Lung microvascular endothelial cell (primary cell): ENCODE measurements around the gene PLAC9. TPM values are rescaled to one million over a fixed set of nuclear protein-coding genes. Genes with fewer than 3 reads are reported as not detected.

Experiments used
- DNase-seq, 2 donors: peaks; one replicate each; pipeline versions ENCODE4 v3.0.0 to v3.0.0-alpha.2; 2010; ENCODE audit warnings: low read depth in 2 of 2
- total RNA-seq: library from RNA; depleted of rRNA; stranded (reverse); fragments of >200 nt; gene quantifications from 2 replicates; pipeline ENCODE4 v1.2.1, GENCODE V29; 2014

Gene PLAC9
- total RNA-seq, 1 donor from 2014 or later: 0.40 TPM

DNA sequence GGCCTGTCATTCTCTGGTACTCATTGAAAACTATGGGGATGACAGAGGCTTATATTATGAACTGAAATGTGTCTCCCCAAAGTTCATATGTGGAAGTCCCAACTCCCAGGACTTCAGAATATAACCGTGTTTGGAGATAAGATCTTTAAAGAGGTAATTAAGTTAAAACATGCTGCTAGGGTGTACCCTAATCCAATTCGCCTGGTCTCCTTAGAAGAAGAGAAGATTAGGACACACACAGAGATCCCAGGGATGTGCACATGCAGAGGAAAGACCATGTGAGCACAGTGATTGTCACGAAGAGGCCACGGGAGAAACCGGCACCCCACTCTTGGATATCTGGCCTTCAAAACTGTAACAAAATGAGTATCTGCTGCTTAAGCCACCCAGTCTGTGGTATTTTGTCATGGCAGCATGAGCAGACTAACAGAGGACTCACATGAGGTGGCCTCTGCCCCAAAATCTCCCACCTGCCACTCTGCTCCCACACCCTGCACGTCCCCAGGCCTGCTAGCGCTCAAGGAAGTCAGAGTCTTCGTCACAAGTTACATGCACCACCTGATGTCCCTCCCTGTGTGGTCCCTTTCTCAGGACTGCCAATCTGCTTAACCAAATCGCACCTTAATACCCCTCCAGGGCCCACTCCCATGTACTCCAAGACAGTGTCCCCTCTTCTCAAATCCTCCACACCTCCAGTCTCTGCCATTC, 26.8 kb downstream of the PLAC9 start:
- DNase-seq: no peak

DNA sequence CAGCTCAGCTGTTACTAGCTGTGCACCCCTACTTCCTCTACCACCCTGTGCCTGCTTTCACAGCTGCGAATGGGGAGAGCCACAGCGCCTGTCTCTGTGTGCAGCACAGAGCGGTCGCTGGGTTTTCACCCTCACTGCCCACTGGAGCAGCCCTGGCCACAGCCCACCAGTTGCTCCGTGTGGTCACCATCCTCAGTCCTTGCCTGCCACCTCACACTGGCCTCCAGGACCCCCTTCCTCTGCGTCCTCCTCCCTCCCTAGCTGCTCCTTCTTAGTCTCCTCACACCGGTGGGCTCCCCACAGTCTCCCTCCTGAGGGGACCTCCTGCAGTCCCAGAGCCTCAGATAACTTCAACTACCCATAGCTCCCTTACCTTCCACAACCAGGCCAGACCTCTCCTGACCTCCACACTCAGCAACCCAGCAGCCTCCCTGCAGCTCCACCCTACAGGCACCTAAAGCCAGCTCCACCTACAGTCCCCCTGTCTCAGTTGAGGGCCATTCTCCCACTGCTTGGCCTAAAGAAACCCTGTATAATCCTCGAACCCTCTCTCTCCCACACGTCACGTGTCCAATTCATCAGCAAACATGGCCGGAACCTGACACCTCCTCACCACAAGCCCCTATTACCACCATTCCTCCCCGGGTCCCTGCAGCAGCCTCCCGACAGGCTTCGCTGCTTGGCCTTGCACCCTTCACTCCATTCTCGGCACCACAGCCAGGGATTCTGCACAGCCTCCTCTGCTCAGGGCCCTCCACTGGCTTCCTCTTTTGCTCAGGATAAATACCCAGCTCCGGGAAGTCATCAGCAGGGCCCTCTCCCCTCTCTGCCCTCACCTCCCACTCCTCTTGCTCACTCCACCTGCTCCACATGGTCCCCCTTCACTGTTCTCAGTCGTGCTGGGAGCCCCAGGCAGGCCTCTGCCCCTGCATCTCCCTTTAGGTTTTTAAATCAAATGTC, 28.1 kb downstream of the PLAC9 start:
- no peak for DNase-seq

DNA sequence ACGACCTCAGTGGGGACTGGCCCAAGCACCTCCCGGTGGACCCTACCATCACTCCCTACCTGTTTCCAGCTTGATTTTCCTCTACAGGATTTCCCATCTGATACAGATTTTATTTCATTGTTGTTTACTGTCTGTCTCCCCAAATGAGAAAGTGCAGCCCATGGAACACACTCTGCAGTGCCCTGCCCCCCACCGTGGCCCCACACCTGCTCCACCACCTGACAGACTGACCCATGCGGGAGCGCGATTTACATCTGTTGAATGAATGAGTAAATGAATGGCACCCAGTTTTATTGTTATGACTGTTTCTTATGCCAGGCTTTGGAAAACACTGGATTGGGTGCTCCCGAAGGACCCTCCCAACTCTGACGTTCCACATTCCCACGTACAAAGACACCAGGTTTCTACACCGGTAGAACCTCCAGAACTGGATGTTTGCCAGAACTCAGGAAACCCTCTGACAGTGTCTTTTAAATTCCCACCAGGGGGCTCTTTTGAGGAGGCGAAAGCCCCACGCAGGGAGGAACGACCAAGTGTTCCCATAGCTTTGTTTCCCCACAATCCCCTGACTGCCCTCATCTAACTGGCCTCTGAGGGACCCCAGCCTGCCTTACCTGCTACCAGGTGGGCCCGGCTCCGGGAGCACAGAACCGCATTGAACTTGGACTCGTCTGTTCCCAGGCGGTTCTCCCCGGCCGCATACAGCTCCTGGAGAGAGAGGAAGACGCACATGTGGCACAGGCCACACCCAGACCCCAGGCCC, 29.0 kb downstream of the PLAC9 start:
- DNase-seq: peak in 1 of 2 donors; percentile 63

DNA sequence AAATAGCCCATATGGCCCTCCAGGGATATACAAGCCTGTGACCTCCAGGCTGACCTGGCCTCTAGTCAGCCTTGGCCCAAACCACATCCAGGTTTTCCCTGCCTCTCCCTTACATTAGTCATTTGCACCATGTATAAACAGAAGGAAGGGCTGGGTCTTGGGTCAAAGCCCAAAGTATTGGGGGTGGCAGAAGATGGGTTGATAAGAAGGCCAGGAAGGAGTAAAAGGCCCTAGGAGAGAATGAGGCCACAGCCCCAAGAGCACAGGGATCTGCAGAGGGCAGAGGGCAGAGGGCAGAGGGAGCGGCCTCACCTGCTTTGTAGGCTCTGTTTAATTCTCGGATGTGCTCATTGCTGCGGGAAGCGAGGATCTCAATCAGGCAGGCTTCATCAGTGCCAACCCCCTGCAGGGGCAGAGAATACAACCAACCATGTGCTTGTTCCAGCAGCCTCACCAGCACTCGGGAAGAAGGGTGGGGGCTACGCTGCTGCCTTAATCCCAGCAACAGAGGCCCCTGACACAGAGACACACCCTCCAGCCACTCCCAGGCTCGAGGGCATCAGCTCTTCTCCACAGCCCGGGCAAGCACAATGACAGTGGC, 31.3 kb downstream of the PLAC9 start:
- DNase-seq: peak in 1 of 2 donors; percentile 82

GRCh38 chr10:80164596-80164995, 32.1 kb downstream of the PLAC9 start:
- peak in 1 of 2 donors; percentile 58 for DNase-seq

- peak in 1 of 2 donors; percentile 65 for DNase-seq
Observed at GRCh38 chr10:80165173-80165572, 32.6 kb downstream of the PLAC9 start.

GRCh38 chr10:80166581-80167470, 34.3 kb downstream of the PLAC9 start:
- DNase-seq: no peak

DNA sequence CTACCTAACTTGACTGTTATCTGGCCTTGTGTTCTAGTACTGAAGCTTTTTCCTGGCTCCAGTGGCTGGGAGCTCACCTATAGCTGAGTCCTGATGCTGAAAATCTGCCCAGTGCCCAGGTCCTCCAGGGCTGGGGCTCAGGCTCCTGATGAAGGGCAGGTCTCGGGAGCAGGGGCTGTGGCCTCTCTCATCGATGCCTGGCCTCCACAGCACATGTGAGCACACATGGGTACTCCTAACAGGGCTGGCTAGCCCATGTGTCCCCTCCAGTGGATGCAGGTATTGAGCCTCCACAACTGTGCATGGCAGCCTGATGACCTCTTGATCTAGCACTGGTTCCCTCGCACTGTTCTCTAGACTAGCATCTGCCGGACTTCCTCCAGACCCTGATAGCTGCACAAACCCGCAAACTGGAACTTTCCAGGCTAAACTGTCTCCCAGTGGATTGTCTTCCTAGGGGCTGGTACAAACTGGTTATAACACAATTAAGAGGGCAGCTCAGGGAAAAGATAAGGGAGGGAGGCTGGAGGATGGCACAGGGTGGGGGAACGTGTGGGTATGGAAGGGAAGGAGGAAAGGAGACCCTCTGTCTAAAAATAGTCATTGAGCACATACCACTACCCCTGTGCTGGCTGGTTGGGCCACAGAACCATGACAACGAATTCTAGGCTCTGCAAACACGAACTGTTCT, 35.1 kb downstream of the PLAC9 start:
- DNase-seq: no peak

DNA sequence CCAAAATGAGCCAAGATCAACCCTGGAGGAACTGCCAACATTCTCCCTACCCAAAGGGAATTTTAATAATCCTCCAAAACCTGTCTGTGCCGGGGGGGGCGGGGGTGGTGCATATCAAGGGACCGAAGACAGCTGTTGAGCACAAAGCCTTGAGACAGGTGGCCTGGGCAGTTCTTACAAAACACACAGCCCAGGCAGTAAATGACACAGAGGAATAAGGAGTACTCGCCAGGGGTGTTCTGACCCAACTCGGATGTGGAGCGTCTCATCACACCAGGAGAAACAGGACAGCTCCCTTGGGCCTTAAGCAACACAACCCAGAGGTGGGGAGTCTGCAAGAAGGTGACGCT, 35.6 kb downstream of the PLAC9 start:
- DNase-seq: no peak

- DNase-seq: peak in 1 of 2 donors; percentile 12
Observed at GRCh38 chr10:80168679-80169380, 36.3 kb downstream of the PLAC9 start.

- no peak for DNase-seq
Observed at GRCh38 chr10:80170026-80170425, 37.5 kb downstream of the PLAC9 start.

GRCh38 chr10:80170641-80171040, 38.1 kb downstream of the PLAC9 start:
- no peak for DNase-seq

DNA sequence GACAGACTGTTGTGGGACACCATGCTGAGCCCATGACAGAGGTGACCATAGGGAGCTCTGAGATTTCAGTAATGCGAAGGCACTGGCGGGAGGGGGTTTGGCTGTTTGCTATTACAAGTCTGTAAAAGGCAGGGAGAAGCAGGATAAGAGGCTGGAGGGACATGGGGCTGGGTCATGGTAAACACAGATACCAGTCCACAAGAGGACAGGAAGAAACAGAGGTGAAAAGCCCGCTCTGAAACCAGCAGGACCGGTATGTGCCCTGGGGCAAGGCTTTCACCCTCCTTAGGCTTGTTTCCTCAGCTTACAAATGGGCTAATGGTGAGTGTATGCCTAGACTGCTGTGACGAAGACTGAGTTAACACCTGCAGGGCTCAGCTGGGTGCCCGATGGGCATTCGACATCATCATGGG, 38.7 kb downstream of the PLAC9 start:
- DNase-seq: no peak

- no peak for DNase-seq
Observed at GRCh38 chr10:80172896-80173295, 40.4 kb downstream of the PLAC9 start.

DNA sequence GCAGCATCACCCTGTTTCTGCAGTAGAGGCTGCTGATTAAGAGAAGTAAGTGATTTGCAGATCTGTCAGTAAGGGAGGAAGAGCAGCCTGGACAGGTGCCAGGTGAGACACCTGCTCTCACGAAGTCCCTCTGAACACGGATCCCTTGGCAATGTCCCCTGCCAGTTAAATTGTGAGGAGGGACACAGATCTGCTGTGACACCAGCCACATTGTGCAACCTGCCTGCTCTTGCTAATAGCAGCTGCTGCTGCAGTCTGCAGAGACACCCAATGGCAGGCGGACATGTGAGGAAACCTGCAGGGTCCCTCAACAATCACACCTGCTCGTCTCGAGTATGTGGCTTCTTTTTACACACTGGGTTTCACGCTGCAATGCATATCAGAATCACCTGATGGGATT, 40.9 kb downstream of the PLAC9 start:
- DNase-seq: no peak

GRCh38 chr10:80174641-80175395, 42.3 kb downstream of the PLAC9 start:
- DNase-seq: no peak

GRCh38 chr10:80176526-80176925, 44.0 kb downstream of the PLAC9 start:
- no peak for DNase-seq
